GM19395 (cell line): ENCODE results near the gene FCRL6.

Experiments
- ATAC-seq: cut with Tn5 transposase; IDR thresholded peaks from one replicate; pipeline ENCODE4 v1.9.1; 2021; ENCODE audit warnings: mild to moderate bottlenecking, moderate library complexity; ENCODE audit not compliant: unreplicated experiment

Gene FCRL6

GRCh38 chr1:159798893-159799292 lies 3.3 kb upstream of the FCRL6 start:
- no peak for ATAC-seq

GRCh38 chr1:159799446-159799985 lies 2.6 kb upstream of the FCRL6 start:
- no peak for ATAC-seq

- peak; percentile 69 for ATAC-seq
These were observed 1.8 kb upstream of the FCRL6 start for GRCh38 chr1:159800177-159800930.

- no peak for ATAC-seq
These were observed 2.0 kb downstream of the FCRL6 start for GRCh38 chr1:159803956-159804689.

GRCh38 chr1:159804924-159805323 lies 2.8 kb downstream of the FCRL6 start:
- no peak for ATAC-seq

- no peak for ATAC-seq
These were observed 13.8 kb downstream of the FCRL6 start for GRCh38 chr1:159815926-159816325.

GRCh38 chr1:159817276-159818041 lies 15.3 kb downstream of the FCRL6 start:
- no peak for ATAC-seq

- ATAC-seq: no peak
These were observed 19.2 kb downstream of the FCRL6 start for GRCh38 chr1:159821171-159821867.

GRCh38 chr1:159823406-159823805 lies 21.2 kb downstream of the FCRL6 start:
- no peak for ATAC-seq

- ATAC-seq: no peak
These were observed 23.4 kb downstream of the FCRL6 start for GRCh38 chr1:159825564-159825963.

- no peak for ATAC-seq
These were observed 24.4 kb downstream of the FCRL6 start, which contains the start of gene SLAMF8 for GRCh38 chr1:159826441-159827101. SLAMF8 (plus strand) TSS chr1:159826873; CDS start chr1:159826899, 26 bp downstream.

GRCh38 chr1:159827102-159827490 lies 24.9 kb downstream of the FCRL6 start:
- no peak for ATAC-seq

- ATAC-seq: no peak
These were observed 25.4 kb downstream of the FCRL6 start for GRCh38 chr1:159827549-159827948.

- no peak for ATAC-seq
These were observed 26.0 kb downstream of the FCRL6 start for GRCh38 chr1:159828176-159828575.

GRCh38 chr1:159828581-159829272 lies 26.6 kb downstream of the FCRL6 start:
- no peak for ATAC-seq

- no peak for ATAC-seq
These were observed 27.1 kb downstream of the FCRL6 start for GRCh38 chr1:159829273-159829634.

- ATAC-seq: no peak
These were observed 27.8 kb downstream of the FCRL6 start for GRCh38 chr1:159829822-159830465.

GRCh38 chr1:159830722-159831121 lies 28.6 kb downstream of the FCRL6 start:
- ATAC-seq: no peak
